Measurements from ENCODE around the gene PLCD1.
"Not testable (repeated sequence)": the region's sequence is repeated elsewhere in the genome, so short reads cannot be mapped to it uniquely, and the experiment has no call there.

Gene PLCD1

DNA sequence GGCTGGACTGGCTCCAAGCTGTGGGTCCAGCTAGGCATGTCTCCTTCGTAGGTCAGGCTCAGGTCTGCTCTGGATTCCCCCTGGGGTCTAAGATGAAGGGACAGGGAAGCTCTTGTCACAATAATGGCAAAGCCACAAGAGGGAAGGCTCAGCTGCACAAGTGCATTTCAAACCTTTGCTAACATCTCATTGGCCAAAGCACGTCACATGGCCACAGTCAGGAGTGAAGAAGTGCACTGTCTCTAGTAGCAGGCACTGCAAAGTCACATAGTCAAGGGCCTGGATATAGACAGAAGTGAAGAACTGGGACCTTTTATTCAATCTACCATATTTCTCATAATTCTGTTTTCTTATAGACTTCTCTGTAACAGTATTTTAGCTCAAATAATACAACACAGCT lies 29.7 kb upstream of the PLCD1 start:
- no peak overlapping the region for H3K4me2 ChIP-seq (ENCODE audit: low read depth, low read length, poor library complexity, severe bottlenecking)
- no peaks in the 10 kb centered on the region for H3K36me3 ChIP-seq (ENCODE audit: insufficient read depth, low read length)
- TF ChIP-seq, protein P1, sequence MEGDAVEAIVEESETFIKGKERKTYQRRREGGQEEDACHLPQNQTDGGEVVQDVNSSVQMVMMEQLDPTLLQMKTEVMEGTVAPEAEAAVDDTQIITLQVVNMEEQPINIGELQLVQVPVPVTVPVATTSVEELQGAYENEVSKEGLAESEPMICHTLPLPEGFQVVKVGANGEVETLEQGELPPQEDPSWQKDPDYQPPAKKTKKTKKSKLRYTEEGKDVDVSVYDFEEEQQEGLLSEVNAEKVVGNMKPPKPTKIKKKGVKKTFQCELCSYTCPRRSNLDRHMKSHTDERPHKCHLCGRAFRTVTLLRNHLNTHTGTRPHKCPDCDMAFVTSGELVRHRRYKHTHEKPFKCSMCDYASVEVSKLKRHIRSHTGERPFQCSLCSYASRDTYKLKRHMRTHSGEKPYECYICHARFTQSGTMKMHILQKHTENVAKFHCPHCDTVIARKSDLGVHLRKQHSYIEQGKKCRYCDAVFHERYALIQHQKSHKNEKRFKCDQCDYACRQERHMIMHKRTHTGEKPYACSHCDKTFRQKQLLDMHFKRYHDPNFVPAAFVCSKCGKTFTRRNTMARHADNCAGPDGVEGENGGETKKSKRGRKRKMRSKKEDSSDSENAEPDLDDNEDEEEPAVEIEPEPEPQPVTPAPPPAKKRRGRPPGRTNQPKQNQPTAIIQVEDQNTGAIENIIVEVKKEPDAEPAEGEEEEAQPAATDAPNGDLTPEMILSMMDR (conservative IDR thresholded peaks at IDR 0.05; ENCODE audit: low read length) = no peak
- no peak for TF ChIP-seq EZH2phosphoT487 (IDR thresholded peaks at IDR 0.05; ENCODE audit: borderline replicate concordance)
- no peaks in the 10 kb centered on the region for H3K4me1 ChIP-seq (ENCODE audit: insufficient read depth, low read length, poor library complexity, severe bottlenecking)
- H3K9me2 ChIP-seq (replicated peaks; ENCODE audit: low read depth, low read length) = no peaks in the 10 kb centered on the region
- H3K27me3 ChIP-seq (ENCODE audit: insufficient read depth, low read length, poor library complexity, severe bottlenecking) = no peaks in the 10 kb centered on the region
- H3K4me3 ChIP-seq (ENCODE audit: low read length, poor library complexity, severe bottlenecking) = no peak overlapping the region
- H3K9ac ChIP-seq (ENCODE audit: low read depth, low read length, poor library complexity, severe bottlenecking) = no peak overlapping the region
- no peak overlapping the region for H2AFZ ChIP-seq (ENCODE audit: low read length)
- H3K79me2 ChIP-seq (ENCODE audit: insufficient read depth, low read length) = no peaks in the 10 kb centered on the region
- H3K9me3 ChIP-seq (ENCODE audit: insufficient read depth, low read depth, low read length) = no peaks in the 10 kb centered on the region
- no peaks in the 10 kb centered on the region for H3F3A ChIP-seq (ENCODE audit: low read depth)
- no peaks in the 10 kb centered on the region for H4K20me1 ChIP-seq (ENCODE audit: insufficient read depth, low read length, poor library complexity, severe bottlenecking)

DNA sequence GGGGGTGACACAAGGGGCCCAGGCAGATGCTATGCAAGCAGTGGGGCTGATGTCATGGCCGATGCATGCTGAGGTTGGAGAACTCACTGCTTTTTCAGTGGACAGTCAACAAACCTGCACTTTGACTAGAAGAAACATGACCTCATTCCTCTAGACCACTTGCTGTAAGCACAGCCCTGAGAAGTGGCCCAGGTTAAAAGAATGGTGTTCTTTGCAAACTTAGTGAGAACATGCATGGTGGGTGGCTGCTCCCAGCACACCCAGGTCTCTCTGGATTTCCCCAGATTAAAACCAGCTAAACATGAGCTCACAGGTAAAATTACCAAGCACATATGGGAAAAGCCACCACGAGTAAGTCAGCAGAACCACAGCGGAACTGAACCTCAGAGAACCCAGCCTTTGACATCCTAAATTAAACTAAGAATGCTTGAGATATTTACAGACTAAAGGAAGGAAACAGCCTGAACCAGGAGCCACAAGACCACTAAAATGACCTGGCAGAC lies 25.1 kb upstream of the PLCD1 start:
- Histone ChIP-seq H4K20me1 (ENCODE audit: insufficient read depth, low read length, poor library complexity, severe bottlenecking) (no peaks in the 10 kb centered on the region), H3K27me3 (ENCODE audit: insufficient read depth, low read length, poor library complexity, severe bottlenecking) (no peaks in the 10 kb centered on the region), H3K36me3 (ENCODE audit: insufficient read depth, low read length) (no peaks in the 10 kb centered on the region), H3F3A (ENCODE audit: low read depth) (no peaks in the 10 kb centered on the region), H3K9me2 (replicated peaks; ENCODE audit: low read depth, low read length) (no peaks in the 10 kb centered on the region), H3K4me3 (ENCODE audit: low read length, poor library complexity, severe bottlenecking) (no peak overlapping the region), H3K4me2 (ENCODE audit: low read depth, low read length, poor library complexity, severe bottlenecking) (no peak overlapping the region), H3K4me1 (ENCODE audit: insufficient read depth, low read length, poor library complexity, severe bottlenecking) (no peaks in the 10 kb centered on the region), H3K9ac (ENCODE audit: low read depth, low read length, poor library complexity, severe bottlenecking) (no peak overlapping the region), H2AFZ (ENCODE audit: low read length) (no peak overlapping the region), H3K9me3 (ENCODE audit: insufficient read depth, low read depth, low read length) (no peaks in the 10 kb centered on the region), H3K79me2 (ENCODE audit: insufficient read depth, low read length) (no peaks in the 10 kb centered on the region)
- TF ChIP-seq, protein P1 (conservative IDR thresholded peaks at IDR 0.05; ENCODE audit: low read length) = no peak
- no peak for TF ChIP-seq EZH2phosphoT487 (IDR thresholded peaks at IDR 0.05; ENCODE audit: borderline replicate concordance)

DNA sequence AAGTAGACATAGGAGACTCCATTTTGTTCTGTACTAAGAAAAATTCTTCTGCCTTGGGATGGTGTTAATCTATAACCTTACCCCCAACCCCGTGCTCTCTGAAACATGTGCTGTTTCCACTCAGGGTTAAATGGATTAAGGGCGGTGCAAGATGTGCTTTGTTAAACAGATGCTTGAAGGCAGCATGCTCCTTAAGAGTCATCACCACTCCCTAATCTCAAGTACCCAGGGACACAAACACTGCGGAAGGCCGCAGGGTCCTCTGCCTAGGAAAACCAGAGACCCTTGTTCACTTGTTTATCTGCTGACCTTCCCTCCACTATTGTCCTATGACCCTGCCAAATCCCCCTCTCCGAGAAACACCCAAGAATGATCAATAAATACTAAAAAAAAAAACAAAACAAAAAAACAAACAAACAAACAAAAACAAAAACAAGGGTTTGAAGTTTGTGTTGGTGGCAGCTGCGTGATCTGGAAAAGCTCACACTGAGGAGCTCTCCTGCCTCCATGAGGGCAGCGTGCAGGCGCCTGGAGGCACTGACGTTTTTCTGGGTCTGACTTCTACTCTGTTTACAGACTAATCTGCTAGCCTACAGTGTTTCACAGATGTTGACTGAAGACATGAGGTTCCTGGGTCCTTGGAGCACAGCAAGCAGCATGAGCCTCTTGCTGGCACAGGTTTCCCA lies 24.5 kb upstream of the PLCD1 start:
- not testable (repeated sequence) for H2AFZ ChIP-seq (ENCODE audit: low read length); H3K79me2 ChIP-seq (ENCODE audit: insufficient read depth, low read length); H3K4me2 ChIP-seq (ENCODE audit: low read depth, low read length, poor library complexity, severe bottlenecking); H3K4me1 ChIP-seq (ENCODE audit: insufficient read depth, low read length, poor library complexity, severe bottlenecking); H3K4me3 ChIP-seq (ENCODE audit: low read length, poor library complexity, severe bottlenecking); H3K9ac ChIP-seq (ENCODE audit: low read depth, low read length, poor library complexity, severe bottlenecking); H3K36me3 ChIP-seq (ENCODE audit: insufficient read depth, low read length); H3K9me2 ChIP-seq (replicated peaks; ENCODE audit: low read depth, low read length); H3K27me3 ChIP-seq (ENCODE audit: insufficient read depth, low read length, poor library complexity, severe bottlenecking); H4K20me1 ChIP-seq (ENCODE audit: insufficient read depth, low read length, poor library complexity, severe bottlenecking); H3F3A ChIP-seq (ENCODE audit: low read depth); H3K9me3 ChIP-seq (ENCODE audit: insufficient read depth, low read depth, low read length)

DNA sequence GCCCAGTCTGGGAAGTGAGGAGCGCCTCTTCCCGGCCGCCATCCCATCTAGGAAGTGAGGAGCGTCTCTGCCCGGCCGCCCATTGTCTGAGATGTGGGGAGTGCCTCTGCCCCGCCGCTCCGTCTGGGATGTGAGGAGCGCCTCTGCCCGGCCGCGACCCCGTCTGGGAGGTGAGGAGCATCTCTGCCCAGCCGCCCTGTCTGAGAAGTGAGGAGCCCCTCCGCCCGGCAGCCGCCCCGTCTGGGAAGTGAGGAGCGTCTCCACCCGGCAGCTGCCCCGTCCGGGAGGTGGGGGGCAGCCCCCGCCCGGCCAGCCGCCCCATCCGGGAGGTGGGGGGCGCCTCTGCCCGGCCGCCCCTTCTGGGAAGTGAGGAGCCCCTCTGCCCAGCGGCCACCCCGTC lies 23.8 kb upstream of the PLCD1 start:
- H3F3A ChIP-seq (ENCODE audit: low read depth); H3K4me3 ChIP-seq (ENCODE audit: low read length, poor library complexity, severe bottlenecking); H3K9me3 ChIP-seq (ENCODE audit: insufficient read depth, low read depth, low read length); H3K4me1 ChIP-seq (ENCODE audit: insufficient read depth, low read length, poor library complexity, severe bottlenecking); H2AFZ ChIP-seq (ENCODE audit: low read length); H3K79me2 ChIP-seq (ENCODE audit: insufficient read depth, low read length); H3K9ac ChIP-seq (ENCODE audit: low read depth, low read length, poor library complexity, severe bottlenecking); H3K4me2 ChIP-seq (ENCODE audit: low read depth, low read length, poor library complexity, severe bottlenecking); H3K27me3 ChIP-seq (ENCODE audit: insufficient read depth, low read length, poor library complexity, severe bottlenecking); H4K20me1 ChIP-seq (ENCODE audit: insufficient read depth, low read length, poor library complexity, severe bottlenecking); H3K9me2 ChIP-seq (replicated peaks; ENCODE audit: low read depth, low read length); H3K36me3 ChIP-seq (ENCODE audit: insufficient read depth, low read length): not testable (repeated sequence)
